Measurements from ENCODE around the gene UGT2A3. TPM values are rescaled to one million over a fixed set of nuclear protein-coding genes. Genes with fewer than 3 reads are reported as not detected.

UGT2A3 gene
- total RNA-seq (2022): not detected in 2 replicates
- Bru-seq, nascent RNA: percentile 5 among the genes with signal in this experiment
- BruChase-seq, experiment 1, labeled RNA remaining after a 6-hour chase: not detected
- not detected for BruChase-seq, experiment 2, labeled RNA remaining after a 2-hour chase
- long read RNA-seq: 0 reads

DNA sequence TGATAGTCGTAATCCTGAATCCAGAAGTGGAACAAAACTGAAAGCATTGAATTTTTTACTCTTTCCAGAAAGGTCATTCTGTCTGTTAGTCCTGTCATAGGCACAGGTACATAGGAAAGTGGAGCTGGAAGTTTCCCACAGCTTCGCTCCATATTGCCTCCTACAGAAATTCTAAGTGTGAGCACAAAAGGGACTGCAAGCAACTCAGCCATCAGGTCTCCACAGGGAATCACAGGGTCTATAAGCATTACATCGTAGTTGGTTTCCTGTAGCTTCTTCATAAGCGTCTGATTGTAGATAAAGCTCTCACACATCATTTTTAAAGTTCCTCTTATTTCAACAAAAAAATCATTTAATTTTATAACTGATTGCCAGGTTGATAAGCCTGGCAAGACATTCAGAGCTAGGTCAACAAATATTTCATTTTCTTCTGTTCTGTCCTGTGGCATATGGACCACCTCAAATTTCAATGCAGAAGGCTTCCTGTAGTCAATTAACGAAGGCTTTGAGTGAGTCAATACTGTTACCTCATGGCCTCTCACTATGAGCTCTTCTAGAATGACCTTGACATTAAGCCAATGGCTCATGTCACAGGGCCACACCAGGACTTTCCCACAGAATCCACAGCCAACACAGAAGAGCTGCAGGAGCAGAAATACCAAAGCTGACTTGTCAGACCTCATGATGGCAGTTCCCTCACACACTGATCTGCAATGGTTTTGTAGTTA is at the start of gene UGT2A3:
Gene UGT2A3 (minus strand): TSS at position 727 of the 728 bp plus-strand sequence. CDS start 44 bp downstream, at position 683.
- Mint-ChIP-seq H3K9me3 (ENCODE audit: unreplicated experiment) (no peaks in the 10 kb centered on the region), H3K27me3 (ENCODE audit: insufficient read depth, unreplicated experiment) (no peaks in the 10 kb centered on the region), H3K36me3 (ENCODE audit: insufficient read depth, unreplicated experiment) (no peaks in the 10 kb centered on the region), H3K4me1 (ENCODE audit: insufficient read depth, unreplicated experiment) (no peaks in the 10 kb centered on the region), H3K27ac (ENCODE audit: low read depth, unreplicated experiment) (no peak within 1 kb of the TSS), H3K4me3 (ENCODE audit: unreplicated experiment) (no peak within 1 kb of the TSS)
- intact Hi-C loops (cut with micrococcal nuclease): no loop called here
- no peak for DNase-seq (ENCODE audit: unreplicated experiment)
- POLR2A ChIA-PET: no interaction called here
- CTCF ChIA-PET: interaction anchor here (0.6 kb wide), 1 partner anchor 81 kb away, joined by 3 read pairs; no protein-coding TSS in a partner anchor
- TF ChIP-seq, protein P1, sequence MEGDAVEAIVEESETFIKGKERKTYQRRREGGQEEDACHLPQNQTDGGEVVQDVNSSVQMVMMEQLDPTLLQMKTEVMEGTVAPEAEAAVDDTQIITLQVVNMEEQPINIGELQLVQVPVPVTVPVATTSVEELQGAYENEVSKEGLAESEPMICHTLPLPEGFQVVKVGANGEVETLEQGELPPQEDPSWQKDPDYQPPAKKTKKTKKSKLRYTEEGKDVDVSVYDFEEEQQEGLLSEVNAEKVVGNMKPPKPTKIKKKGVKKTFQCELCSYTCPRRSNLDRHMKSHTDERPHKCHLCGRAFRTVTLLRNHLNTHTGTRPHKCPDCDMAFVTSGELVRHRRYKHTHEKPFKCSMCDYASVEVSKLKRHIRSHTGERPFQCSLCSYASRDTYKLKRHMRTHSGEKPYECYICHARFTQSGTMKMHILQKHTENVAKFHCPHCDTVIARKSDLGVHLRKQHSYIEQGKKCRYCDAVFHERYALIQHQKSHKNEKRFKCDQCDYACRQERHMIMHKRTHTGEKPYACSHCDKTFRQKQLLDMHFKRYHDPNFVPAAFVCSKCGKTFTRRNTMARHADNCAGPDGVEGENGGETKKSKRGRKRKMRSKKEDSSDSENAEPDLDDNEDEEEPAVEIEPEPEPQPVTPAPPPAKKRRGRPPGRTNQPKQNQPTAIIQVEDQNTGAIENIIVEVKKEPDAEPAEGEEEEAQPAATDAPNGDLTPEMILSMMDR (IDR thresholded peaks at IDR 0.05; ENCODE audit: unreplicated experiment): no peak
- no TSS peak for BruUV-seq (replicated peaks)

DNA sequence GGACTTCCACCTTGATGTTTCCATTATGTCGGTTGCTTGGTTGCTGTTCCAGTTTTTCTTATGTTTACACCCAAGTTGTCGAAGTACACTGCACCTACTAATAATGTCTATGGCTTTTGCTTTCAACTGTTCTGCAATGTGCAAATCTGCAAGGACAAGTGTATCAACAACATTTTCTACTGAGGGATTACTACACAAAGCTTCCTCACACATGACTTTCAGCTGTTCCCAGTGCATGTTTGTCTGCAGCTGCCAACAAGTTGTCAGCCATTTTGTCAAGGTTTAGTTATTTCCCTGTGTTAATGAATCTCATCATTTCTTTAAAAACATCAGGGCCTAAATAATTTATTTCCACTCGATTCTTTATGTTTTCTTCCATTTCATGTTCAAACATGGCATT is 45.4 kb upstream of the UGT2A3 start:
- intact Hi-C loops (cut with micrococcal nuclease): no loop called here
- H3K9me3 Mint-ChIP-seq (ENCODE audit: unreplicated experiment): no peaks in the 10 kb centered on the region
- H3K27ac Mint-ChIP-seq (ENCODE audit: low read depth, unreplicated experiment): no peak overlapping the region
- H3K4me1 Mint-ChIP-seq (ENCODE audit: insufficient read depth, unreplicated experiment): no peaks in the 10 kb centered on the region
- TF ChIP-seq, protein P1 (IDR thresholded peaks at IDR 0.05; ENCODE audit: unreplicated experiment): no peak
- ChIA-PET CTCF (interaction anchor here (0.6 kb wide), 1 partner anchor 30 kb away, joined by 3 read pairs; no protein-coding TSS in a partner anchor), POLR2A (no interaction called here)
- BruUV-seq (replicated peaks): no TSS peak
- H3K4me3 Mint-ChIP-seq (ENCODE audit: unreplicated experiment): no peak overlapping the region
- no peak for DNase-seq (ENCODE audit: unreplicated experiment)
- H3K27me3 Mint-ChIP-seq (ENCODE audit: insufficient read depth, unreplicated experiment): no peaks in the 10 kb centered on the region
- H3K36me3 Mint-ChIP-seq (ENCODE audit: insufficient read depth, unreplicated experiment): no peaks in the 10 kb centered on the region

DNA sequence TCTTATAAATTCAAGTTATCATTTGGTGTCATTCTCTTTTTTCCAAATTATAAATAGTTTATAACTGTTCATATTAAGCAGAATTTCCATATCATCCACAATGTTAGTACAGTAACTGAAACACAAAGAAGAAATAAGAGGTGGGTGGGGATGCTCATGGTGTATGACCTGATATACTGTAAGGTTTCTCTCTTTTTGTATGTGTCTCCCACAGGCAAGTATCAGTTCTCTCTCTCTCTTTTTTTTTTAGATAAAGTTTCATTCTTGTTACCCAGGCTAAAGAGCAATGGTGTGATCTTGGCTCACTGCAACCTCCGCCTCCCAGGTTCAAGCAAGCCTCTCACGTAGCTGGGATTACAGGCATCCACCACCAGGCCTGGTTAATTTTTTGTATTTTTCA is 43.7 kb upstream of the UGT2A3 start:
- no peak for DNase-seq (ENCODE audit: unreplicated experiment)
- no peaks in the 10 kb centered on the region for H3K4me1 Mint-ChIP-seq (ENCODE audit: insufficient read depth, unreplicated experiment)
- ChIA-PET CTCF (no interaction called here), POLR2A (no interaction called here)
- no peaks in the 10 kb centered on the region for H3K36me3 Mint-ChIP-seq (ENCODE audit: insufficient read depth, unreplicated experiment)
- no peaks in the 10 kb centered on the region for H3K9me3 Mint-ChIP-seq (ENCODE audit: unreplicated experiment)
- intact Hi-C loops (cut with micrococcal nuclease): no loop called here
- no TSS peak for BruUV-seq (replicated peaks)
- no peak overlapping the region for H3K4me3 Mint-ChIP-seq (ENCODE audit: unreplicated experiment)
- TF ChIP-seq, protein P1 (IDR thresholded peaks at IDR 0.05; ENCODE audit: unreplicated experiment): no peak
- no peaks in the 10 kb centered on the region for H3K27me3 Mint-ChIP-seq (ENCODE audit: insufficient read depth, unreplicated experiment)
- no peak overlapping the region for H3K27ac Mint-ChIP-seq (ENCODE audit: low read depth, unreplicated experiment)

DNA sequence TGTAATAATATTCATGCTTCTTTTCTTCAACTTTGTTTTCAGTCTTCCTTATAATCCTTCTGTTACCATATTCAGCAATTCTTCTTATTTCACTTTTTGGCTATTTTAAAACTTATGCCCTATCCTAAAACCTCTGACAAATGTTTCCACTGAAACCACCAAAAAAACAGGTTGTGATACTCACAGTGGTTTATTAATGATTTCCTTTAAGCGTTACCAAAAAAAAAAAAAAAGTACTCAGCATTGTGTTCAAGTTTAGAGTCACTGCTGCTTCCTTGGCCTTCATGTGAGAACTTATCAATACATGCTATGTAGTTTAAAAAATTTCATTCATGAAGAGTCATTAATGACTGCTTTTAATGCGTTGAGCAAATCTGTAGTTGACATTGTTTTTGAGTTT is 35.4 kb upstream of the UGT2A3 start:
- no peak for DNase-seq (ENCODE audit: unreplicated experiment)
- TF ChIP-seq, protein P1 (IDR thresholded peaks at IDR 0.05; ENCODE audit: unreplicated experiment): no peak
- intact Hi-C loops (cut with micrococcal nuclease): no loop called here
- no TSS peak for BruUV-seq (replicated peaks)
- Mint-ChIP-seq H3K9me3 (ENCODE audit: unreplicated experiment) (no peaks in the 10 kb centered on the region), H3K27me3 (ENCODE audit: insufficient read depth, unreplicated experiment) (no peaks in the 10 kb centered on the region), H3K36me3 (ENCODE audit: insufficient read depth, unreplicated experiment) (no peaks in the 10 kb centered on the region), H3K4me1 (ENCODE audit: insufficient read depth, unreplicated experiment) (no peaks in the 10 kb centered on the region), H3K27ac (ENCODE audit: low read depth, unreplicated experiment) (no peak overlapping the region), H3K4me3 (ENCODE audit: unreplicated experiment) (no peak overlapping the region)
- CTCF ChIA-PET: no interaction called here
- POLR2A ChIA-PET: no interaction called here
